Left renal cortex interstitium (tissue), 4 donors: ENCODE data around the gene IGFBP2. TPM values are rescaled to one million over a fixed set of nuclear protein-coding genes. Genes with fewer than 3 reads are reported as not detected.

Source experiments
- DNase-seq, 4 donors: peaks; one replicate each; pipeline ENCODE4 v3.0.0-alpha.2; 2013; ENCODE audit warnings: low read depth in 4 of 4, low spot score in 2 of 4, missing footprints in 1 of 4
- polyA plus RNA-seq, 4 donors: library from polyadenylated mRNA; unstranded; fragments of 120-200 nt; gene quantifications; one replicate each; pipeline ENCODE4 v1.2.1, GENCODE V29; 2013; ENCODE audit not compliant: insufficient read length in 4 of 4

The IGFBP2 gene
- polyA plus RNA-seq, 4 donors = 196 to 337 (median 248) TPM

DNA sequence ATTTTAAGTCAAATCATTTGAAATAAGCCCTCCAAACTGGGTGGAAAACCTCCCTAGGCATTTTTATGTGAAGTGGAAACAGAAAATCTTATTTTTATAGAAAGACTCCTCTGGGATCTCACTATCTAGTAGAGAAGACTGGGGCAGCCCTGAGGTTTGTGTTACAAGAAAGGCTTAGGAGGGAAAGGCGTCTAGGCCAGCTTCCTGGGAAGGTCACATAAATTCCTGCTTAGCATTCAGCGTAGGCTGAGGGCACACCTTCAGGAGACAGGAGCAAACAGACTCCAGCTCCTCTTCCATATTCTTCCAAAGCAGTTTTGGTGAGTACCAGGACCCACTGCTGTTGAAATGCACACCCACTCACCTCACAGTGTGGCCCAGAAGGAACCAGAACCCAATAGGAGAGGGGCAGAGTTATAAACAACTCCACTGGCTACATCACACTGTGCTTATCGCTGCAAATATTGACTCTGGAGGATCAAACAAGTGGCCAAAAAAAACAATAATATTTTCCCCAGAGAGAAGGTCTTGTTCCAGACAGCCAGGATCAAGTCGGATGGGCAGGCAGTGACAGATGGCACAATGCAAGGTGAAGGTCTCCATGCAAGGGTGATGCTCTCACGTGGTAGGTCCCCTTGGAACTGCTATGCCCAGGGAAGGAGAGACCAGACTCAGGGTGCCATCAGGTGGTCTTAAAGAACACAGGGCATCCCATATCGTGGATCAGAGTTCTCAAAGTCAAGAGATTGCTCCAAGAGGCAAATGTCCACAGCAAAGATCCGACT lies 17.7 kb upstream of the IGFBP2 start:
- DNase-seq = no peak

DNA sequence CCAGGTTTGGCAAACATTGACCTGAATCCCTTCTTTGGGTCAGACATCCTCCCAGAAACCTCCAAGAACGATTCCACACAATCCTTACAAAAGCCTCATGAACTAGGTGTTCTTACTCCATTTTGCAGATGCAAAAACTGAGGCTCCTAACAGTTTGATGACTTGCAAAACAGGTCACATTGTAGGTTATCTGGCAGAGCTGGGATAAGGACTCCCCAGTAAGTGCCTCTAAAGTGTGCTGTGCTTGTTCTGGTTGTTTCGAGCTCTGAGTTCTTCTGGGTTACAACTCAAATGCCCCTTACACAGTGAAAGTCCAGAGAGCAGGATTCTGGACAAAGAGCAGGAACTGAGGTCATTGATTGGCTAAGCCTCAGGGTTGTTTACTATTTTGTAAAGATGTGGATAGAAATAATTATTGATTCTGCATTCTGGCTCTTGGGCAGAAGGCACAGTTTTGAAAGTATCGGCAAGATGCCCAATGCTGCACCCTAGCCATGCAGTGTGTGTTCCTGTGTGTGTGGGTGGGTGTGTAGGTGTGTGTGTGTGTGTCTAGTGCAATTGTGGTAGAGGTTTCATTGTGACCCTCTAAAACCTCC lies 17.0 kb upstream of the IGFBP2 start:
- no peak for DNase-seq

DNA sequence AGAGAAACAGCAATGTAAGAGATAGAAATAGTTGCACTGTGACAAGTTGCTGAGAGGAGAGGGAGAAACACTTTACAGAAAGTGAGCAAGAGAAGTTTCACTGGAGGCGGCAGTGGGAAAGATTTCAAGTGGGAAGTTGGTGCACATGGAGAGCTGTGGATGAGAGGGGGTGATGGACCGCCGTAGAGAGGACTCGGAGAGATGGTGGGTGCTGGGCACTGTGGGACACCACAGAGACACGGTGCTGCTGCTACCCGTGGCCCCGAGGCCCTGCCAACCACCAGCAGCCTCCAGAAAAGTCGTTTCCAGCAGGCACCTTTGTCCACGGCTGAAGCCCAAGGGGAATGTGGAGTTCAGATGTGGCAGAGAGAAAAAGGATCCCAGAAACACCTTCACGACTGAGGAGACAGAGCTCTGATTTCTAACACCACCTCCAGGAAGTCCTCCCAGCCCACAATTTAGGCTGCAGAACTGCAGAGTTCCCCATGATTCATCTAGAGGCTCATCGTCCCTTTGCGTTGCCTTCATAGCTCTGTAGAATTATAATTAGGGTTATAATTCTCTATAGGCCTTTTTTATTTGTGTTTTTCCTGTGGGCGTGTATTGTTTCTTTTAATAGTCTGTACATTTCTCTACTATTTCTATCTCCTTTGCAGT lies 15.9 kb upstream of the IGFBP2 start:
- DNase-seq = no peak

DNA sequence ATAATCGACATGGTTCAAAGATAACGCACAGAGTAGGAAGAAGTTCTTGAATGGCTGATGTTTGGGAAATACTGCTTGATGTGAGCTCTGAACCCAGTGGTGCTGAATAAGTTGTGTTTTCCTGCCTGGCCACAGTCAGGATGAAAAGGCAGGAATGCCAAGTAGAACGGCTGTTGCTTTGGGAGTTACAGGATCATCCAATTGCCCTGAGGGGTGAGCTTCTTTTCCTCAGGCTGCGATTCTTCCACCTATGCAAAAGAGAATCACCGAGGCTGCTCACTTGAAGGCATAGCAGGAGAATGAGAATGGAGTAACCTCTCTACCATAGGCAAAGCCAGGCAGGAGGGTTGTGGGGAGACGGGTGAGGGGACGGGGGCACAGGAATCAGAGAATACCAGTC lies 14.4 kb upstream of the IGFBP2 start:
- DNase-seq = no peak

DNA sequence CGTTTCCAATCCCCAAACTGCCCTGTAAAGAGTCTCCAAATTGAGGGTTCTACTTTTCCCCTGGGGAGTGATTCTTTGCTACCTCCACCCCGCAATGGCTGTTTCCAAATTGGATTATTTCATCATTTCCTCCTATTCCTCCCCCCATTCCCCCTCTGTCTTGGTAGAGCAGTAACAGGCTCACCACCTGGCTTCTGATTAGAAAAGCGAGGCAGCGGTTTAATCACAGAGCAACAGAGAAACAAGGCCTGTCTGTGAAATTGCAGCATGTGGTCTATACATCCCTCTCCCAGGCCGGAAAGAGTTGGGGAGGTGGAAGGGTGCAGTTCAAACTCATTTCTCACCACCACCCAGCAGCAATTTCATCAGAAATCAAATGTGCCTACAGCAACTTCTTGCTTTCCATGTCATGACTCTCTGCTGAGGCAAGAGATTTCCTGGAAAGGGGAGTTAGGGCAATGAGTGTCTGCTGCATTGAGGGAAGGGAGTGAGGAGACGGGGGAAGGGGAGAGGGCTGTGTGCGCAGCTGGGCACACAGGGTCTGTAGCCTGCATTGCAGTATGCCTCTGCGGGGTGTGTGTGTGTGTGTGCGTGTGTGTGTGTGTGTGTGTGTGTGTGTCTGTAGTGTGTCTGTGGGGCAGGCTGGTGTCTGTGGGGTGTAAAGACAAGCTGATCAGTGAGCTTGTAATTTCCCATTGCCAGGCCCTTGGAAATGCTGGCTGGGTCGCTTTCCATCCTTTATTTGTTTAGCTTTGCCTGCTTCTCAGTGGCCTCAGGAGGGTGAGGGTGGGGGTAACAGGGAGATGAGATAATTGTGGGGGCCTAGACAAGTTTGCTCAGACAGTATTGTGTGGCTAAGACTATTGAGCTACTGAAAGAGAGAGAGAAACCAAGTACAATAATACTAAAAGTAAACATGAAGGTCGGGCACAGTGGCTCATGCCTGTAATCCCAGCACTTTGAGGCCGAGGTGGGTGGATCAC lies 13.5 kb upstream of the IGFBP2 start:
- no peak for DNase-seq

DNA sequence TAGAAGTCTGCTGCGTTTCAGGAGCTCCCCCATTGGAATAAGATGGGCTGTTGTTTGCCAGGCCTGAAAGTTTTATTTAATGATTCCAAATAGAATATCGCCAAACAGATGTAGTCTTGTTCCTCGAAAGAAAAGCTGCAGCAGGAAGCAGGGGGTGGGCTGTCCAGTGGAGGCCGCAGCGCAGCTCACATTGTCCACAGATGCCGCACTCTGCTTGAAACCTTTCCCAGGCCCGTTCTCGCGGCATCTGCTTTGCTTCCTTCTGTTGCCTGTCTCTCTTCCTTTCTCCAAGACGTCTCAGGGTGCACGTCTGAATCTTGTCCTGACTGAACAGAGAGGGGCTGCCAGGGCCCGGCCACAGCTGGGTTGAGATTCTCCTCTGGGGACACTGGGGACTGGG lies 12.4 kb upstream of the IGFBP2 start:
- DNase-seq = no peak

DNA sequence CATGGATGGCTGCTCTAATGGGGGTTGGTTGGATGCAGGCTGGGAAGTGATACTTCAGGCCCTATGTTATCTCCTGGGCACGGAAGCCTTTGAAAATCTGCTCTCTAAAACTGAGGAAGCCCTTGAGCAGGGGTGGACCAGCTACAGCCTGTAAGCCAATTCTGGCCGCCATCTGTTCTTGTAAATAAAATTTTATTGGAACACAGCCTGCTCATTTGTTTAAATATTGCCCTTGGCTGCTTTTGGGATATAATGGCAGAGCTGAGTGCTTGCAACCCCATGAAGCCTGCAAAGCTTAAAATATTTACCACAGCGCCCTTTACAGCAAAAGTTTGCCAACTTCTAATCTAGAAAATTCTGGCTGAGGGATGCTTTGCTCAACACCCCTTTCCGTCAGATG lies 11.9 kb upstream of the IGFBP2 start:
- no peak for DNase-seq

DNA sequence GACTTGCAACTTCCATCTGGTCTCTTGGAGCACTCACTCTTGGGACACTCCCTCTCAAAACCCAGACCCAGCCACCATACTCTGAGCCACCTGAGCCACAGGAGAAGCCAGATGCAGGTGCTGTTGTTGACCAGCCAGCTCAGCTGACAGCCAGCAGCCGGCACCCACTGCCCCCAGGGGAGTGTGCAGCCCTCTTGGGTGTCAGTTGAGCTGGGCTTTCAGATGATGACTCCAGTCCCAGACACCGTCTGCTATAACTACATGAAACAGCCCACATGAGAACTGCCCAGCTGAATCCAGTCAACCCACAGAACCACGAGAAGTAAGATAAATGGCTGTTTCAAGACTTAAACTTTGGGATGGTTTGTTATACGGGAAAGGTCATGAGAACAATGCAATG lies 10.7 kb upstream of the IGFBP2 start:
- DNase-seq = no peak

DNA sequence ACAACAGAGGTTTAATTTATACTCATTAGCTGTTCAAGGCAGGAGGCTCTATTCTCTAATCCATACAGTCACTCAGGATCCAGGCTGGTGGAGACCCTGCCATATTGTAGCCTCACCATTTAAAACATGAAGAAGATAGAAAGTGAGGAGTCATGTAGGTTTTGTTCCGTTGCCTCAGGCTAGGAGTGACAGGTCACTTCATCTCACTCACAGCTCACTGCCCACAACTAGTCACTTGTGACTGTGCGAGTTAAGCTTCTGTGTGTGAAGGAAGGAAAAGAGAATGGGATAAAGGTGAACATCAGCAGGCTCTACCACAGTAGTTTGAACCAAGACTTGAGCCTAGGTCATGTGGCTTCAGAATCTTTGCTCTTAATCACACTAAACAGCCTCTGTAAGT lies 9.0 kb upstream of the IGFBP2 start:
- no peak for DNase-seq

DNA sequence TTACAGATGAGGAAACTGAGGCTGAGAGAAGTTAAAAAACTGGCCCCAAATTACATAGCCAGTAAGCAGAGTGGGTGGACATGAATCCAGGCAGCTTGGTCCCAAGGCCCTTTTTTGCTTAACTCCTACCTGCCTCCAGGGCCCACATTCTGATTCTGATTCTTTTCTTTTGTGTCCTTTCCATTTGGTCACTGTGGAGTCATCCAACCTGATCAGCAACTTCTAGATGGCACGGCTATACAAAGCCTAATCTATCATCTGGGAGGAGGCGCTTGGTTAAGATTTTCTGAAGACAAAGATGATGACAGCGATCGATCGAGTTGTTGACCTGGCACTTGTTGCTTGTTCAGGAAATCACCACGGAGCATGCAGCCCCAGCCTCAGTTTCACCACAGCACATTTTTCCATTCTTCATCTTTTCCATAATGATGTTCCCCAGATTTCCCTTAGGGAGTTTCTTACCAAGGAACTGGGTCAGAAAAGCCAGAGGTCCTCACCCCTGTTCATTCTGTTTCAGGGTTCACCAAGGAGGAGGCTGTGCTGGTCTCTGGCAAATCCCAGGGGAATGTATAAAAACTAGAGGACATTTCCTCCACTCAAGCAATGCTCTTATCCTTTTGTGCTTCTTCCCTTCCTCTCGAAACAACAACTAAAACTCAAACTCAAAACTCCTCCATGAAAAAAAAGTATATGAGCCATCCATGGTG lies 6.9 kb upstream of the IGFBP2 start:
- DNase-seq = no peak

DNA sequence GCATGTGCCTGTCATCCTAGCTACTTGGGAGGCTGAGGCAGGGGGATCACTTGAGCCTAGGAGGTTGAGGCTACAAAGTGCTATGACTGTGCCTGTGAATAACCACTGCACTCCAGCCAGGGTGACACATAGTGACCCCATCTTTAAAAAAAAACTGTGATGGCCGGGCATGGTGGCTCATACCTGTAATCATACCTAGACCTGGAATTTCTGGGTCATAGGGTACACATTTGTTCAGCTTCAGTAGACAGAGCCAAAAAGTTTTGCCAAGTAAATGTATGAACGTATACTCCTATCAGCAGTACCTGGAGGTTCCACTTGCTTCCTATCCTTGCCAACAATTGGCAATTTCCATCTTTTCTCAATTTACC lies 6.4 kb upstream of the IGFBP2 start:
- no peak for DNase-seq

DNA sequence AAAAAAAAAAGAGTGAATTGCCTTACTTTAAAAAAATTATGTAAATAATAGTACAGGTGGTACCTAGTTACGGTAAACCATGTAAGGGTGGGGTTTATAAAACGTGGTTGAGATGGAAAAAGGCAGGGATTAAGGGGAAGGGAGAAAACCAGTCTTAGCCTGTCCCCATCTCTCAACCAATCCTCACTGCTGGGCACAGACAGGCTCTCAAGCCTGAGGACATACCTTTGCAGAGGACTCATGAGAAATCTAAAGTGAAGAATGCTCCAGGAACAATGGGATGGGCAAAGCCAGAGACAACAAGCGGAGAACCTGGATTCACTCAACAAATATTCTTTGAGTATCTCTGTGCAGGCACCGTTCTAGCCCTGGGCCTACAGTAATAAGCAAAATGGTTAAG lies 3.4 kb upstream of the IGFBP2 start:
- no peak for DNase-seq

DNA sequence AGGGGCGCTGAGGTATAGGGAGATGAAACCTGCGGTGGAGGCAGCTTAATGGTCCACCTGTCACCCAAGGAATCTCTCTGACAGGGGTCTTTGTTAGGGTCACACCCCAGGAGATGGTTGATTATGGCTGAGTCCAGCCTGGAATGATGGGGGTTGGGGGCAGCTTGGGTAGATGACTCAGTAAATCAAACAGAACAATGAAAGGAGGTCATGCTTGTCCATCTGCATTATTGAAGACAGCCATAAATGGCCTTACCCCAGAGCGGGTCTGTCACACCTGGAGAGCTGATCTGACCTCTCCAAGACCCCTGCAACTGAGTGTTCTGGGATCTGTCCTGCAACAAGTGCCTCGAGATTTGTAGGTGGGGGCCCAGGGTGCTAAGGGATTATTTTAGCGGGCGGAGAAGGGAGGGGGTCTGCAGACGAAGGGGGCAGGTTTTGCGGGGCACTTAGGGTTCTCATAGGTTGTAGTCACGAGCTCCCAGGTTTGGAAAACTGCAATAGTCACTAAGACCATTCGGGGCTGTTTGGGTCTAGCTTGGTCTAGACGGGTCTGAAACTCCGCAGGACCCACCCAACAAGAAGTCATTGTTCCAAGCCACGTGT lies 771 bp upstream of the IGFBP2 start:
- no peak for DNase-seq

DNA sequence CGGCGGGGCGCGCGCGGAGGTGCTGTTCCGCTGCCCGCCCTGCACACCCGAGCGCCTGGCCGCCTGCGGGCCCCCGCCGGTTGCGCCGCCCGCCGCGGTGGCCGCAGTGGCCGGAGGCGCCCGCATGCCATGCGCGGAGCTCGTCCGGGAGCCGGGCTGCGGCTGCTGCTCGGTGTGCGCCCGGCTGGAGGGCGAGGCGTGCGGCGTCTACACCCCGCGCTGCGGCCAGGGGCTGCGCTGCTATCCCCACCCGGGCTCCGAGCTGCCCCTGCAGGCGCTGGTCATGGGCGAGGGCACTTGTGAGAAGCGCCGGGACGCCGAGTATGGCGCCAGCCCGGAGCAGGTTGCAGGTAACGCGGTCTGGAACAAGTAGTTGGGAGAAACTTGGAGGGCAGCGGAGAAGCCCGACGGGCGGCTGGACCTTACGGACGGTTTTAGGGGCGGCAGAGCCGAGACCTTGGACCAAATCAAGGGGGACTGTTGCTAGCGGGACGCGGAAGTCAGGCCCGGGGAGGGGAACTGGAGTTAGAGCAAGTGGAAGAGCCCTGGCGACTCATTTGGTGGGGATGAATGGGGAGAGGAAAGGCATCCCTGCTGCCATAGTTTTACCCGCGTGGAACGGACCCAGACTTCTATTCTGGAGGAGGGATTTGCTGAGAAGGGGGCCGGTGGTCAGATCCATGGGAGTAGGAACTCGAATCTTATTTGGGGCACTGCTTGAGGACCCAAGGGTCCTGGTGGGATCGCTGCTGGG lies 573 bp downstream of the IGFBP2 start:
- DNase-seq = no peak

DNA sequence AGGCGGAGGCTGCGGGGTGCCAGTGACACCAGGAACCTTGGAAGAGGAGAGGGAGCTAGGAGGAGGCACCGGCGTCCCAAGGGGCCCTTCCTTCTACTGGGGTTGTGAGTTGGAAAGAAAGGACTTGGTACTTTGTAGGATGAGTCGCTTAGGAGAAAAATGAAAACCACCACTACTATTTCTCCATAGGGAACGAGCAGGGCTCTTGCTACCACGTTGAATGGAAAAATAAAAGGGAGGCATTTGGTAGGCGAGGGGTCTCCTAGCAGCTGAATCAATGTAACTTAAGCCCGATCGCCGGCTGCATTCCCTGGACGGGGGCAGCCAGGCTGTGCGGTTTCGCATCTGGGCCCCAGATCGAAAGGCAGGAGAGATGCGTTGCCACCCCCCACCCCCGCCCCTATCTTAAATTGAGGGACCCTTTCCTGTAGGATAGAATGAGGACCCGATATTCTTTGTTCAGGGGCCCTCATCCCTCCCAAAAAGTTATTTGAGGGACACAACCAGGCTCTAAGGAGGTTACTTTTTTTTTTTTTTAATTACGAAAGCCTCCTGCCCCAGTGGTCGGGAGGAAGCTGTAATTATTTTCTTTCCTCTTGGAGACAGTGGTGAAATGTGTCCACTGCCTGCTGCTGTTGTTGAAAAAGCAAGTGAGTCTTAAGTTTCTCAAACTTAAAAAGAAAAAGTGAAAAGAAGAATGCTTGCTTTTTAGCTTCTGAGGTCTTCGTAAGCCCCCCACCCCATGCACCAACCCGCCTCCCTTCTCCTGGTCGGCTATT lies 1.3 kb downstream of the IGFBP2 start:
- DNase-seq = no peak

DNA sequence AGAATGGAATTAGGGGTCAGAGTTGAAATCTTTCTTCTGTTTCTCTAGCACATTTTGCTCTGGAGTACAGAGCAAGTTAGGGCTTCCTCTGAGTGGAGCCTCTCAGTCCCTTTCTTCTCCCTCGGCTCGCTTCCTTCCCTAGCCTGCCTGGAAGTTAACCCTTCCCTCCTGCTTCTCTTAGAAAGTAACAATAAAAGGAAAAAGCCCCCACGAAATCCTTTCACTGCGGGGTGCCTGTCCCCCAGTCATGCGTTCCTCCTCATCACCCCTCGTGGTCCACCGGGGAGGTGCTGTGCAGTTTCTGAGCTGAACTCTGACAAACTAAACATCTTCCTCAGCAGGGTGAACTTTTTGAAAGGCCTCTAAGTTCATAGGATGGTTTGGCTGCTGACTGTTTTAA lies 2.0 kb downstream of the IGFBP2 start:
- DNase-seq = no peak

DNA sequence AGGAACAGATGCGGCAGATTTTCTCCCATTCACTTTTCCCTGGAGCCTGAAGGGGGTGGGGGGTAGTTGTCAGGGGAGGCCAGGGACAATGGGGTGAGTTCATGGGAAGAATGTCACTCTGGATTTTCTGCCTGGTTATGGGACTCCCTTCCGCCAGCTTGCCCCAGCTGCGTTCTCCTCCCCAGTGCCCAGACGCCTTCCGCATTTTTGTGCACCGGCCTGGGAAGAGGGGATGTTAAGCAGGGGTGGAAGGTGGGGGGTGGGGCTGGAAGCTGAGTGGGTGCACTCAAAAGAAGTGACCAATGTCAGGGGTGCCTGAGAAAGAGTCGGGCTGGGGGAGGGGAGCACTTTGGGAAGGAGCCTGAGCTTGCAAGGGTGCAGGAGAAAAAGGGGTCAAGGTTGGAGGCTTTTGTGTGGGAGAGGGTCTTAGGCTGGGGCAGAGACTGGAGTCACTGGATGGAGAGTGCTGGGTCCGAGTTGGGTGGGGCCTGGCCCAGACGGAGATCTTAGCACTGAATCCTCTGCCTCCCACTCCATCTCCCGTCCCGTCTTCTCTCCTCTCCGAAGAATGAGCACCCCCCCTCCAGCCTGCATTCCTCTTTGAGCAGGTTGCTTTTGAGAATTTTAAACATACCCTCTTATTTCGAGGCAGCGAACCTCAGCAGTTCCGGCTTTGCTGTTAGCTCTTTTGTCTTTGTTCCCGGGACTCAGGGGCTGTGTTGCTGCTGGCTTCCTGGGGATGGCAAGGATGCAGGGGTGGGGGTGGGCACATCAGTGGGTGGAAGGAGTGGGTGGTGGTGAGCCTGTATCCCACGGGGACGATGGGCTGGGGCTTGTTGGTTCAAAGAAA lies 2.7 kb downstream of the IGFBP2 start:
- DNase-seq = no peak
